T-helper 1 cell treated with Interleukin-12 subunit alpha and Interleukin-12 subunit beta and Interleukin-4 antibody, amounts not matched to agents 30 ng/mL and 1 ng/mL, for 36 hours (primary cell): ENCODE measurements around the gene C17orf58. TPM values are rescaled to one million over a fixed set of nuclear protein-coding genes. Genes with fewer than 3 reads are reported as not detected.
"Not testable (repeated sequence)": the region's sequence is repeated elsewhere in the genome, so short reads cannot be mapped to it uniquely, and the experiment has no call there.

ENCODE experiments used
- intact Hi-C: fragments of 100-400 bp; cut with micrococcal nuclease; formaldehyde crosslinking; loops from one replicate; pipeline ENCODE4 v1.15.1; 2024
- total RNA-seq: library from RNA; stranded (reverse); gene quantifications from 2 replicates; pipeline ENCODE4 v1.2.3, GENCODE V29; 2022

The C17orf58 gene
- total RNA-seq, 1 donor from 2014 or later, result 7.8 TPM

- intact Hi-C loops, result no loop called here
Observed at GRCh38 chr17:67970783-67971182, 25.5 kb downstream of the C17orf58 start.

- intact Hi-C loops, result loop anchor here (1.0 kb wide), 2 partner anchors 48 to 500 kb away; no protein-coding TSS in a partner anchor
Observed at GRCh38 chr17:67963145-67963572, 33.1 kb downstream of the C17orf58 start.

- intact Hi-C loops, result not testable (repeated sequence)
Observed at GRCh38 chr17:67962156-67962555, 34.1 kb downstream of the C17orf58 start.

DNA sequence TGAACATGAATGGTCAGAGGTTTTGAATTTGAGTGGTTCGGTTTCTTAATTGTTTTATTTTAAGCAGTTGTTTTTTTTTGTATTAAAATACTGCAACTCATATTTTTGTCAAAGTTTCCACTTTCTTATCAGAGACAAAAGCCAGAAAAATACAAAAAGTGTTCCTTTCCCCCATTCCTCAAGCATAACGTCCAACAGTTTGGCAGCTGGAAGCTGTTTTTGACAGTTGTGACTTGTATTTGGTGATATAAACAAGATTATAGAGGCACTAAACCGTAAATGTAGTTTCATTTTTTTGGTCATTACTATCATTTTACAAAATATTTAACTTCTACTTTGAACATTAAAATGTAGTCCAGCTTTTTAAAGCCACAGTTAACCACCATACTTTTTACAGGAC is 36.0 kb downstream of the C17orf58 start:
- intact Hi-C loops, result not testable (repeated sequence)

GRCh38 chr17:67959510-67959909 is 36.8 kb downstream of the C17orf58 start:
- intact Hi-C loops, result no loop called here

DNA sequence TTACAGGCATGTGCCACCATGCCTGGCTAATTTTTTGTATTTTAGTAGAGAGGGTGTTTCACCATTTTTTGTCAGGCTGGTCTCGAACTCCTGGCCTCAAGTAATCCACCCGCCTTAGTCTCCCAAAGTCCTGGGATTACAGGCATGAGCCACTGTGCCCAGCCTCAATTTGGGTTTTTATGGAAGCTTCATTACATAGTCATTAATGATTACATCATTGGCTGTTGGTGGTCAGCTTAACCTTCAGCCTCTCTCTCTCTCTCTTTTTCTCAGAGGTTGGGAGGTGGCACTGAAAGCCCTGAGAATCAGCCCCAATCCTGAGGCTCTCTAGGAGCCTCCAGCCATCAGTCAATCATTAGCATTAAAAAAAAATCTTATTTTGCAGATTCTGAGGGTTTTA is 45.3 kb downstream of the C17orf58 start:
- intact Hi-C loops, result no loop called here

- intact Hi-C loops, result no loop called here
Observed at GRCh38 chr17:67947325-67947813, 48.9 kb downstream of the C17orf58 start.

DNA sequence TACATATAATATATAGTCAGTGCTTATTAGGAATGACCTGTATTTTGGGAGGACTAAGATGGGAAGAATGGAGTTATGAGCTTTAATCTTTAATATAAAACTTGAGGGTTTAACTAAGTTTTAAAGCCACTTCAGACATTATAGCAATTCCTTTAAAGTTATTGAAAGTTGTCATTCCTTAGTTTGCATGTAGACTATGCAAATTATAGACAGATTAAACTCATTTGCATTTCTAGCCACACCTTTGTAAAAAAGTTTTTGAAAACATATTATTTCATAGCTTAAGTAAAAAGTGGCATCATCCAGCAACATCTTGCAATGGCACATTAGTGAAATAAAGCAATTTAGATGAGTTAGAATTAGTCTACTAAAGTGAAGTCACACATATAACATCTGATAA is 49.8 kb downstream of the C17orf58 start:
- intact Hi-C loops, result no loop called here

DNA sequence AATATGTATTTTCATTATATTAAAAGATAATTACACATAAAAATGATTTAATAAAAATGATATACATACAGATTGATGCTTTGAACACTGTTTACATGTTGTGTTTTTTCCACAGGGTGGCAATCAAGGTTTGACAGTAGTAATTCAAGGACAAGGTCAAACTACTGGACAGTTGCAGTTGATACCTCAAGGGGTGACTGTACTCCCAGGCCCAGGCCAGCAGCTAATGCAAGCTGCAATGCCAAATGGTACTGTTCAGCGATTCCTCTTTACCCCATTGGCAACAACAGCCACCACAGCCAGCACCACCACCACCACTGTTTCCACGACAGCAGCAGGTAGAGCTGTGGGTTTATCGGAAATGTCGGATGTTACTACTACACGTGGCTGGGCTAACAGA is 52.2 kb downstream of the C17orf58 start:
- intact Hi-C loops, result no loop called here

DNA sequence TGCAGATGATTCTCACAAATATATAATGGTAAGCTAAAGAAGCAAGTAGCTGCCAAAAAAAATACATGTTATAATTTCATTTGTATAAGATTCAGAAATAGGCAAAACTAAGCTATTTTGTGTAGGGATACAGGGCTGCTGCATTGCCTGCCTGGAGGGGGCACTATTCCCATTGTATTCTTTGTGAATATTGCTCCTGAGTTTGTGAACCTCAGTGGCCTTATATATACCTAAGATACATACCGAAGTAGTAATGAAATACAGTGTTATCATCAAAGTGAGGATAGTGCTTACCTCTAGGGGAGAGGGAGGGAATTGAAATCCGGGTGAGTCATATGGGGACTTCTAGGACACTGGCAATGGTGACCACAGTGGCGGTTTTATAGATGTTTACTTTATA is 53.5 kb downstream of the C17orf58 start:
- intact Hi-C loops, result no loop called here

Other genes with a start within 250 kb of the C17orf58 start
- 106 and 107 TPM in 2 replicates for gene BPTF, start 171.0 kb downstream of the C17orf58 start, total RNA-seq
- 159 and 179 TPM in 2 replicates for gene KPNA2, start 39.3 kb upstream of the C17orf58 start, total RNA-seq